Ramos (cell line): ENCODE measurements around the gene RBM14.
"Not testable (repeated sequence)": the region's sequence is repeated elsewhere in the genome, so short reads cannot be mapped to it uniquely, and the experiment has no call there.

Experiments used
- in situ Hi-C: fragments of 300-500 bp; cut with MboI; formaldehyde crosslinking; loops from one replicate; pipeline ENCODE4 v1.14.3; 2022; ENCODE audit warnings: low sequenced_read_pairs; ENCODE audit not compliant: unreplicated experiment

Gene RBM14

GRCh38 chr11:66629356-66629755 lies 12.9 kb downstream of the RBM14 start:
- in situ Hi-C loops: no loop called here

- in situ Hi-C loops: no loop called here
These were observed 15.5 kb downstream of the RBM14 start for GRCh38 chr11:66631883-66632282.

- in situ Hi-C loops: no loop called here
These were observed 16.5 kb downstream of the RBM14 start for GRCh38 chr11:66632952-66633351.

- in situ Hi-C loops: no loop called here
These were observed 20.0 kb downstream of the RBM14 start for GRCh38 chr11:66636411-66636810.

GRCh38 chr11:66637557-66638176 lies 21.2 kb downstream of the RBM14 start:
- in situ Hi-C loops: no loop called here

GRCh38 chr11:66638177-66639065 lies 22.0 kb downstream of the RBM14 start, which contains the start of gene RBM4:
Gene RBM4, plus strand, starts transcription at chr11:66638703. Its CDS starts 1,009 bp downstream, at chr11:66639712.
- in situ Hi-C loops: no loop called here

- in situ Hi-C loops: no loop called here
These were observed 22.8 kb downstream of the RBM14 start for GRCh38 chr11:66639066-66639813.

GRCh38 chr11:66639814-66640340 lies 23.4 kb downstream of the RBM14 start:
- in situ Hi-C loops: not testable (repeated sequence)

GRCh38 chr11:66641834-66642233 lies 25.4 kb downstream of the RBM14 start:
- in situ Hi-C loops: no loop called here

GRCh38 chr11:66643745-66644437 lies 27.5 kb downstream of the RBM14 start:
- in situ Hi-C loops: no loop called here

GRCh38 chr11:66646828-66647227 lies 30.4 kb downstream of the RBM14 start:
- in situ Hi-C loops: no loop called here

- in situ Hi-C loops: no loop called here
These were observed 33.5 kb downstream of the RBM14 start for GRCh38 chr11:66649903-66650302.

GRCh38 chr11:66651016-66651415 lies 34.6 kb downstream of the RBM14 start:
- in situ Hi-C loops: no loop called here

GRCh38 chr11:66652651-66653050 lies 36.2 kb downstream of the RBM14 start:
- in situ Hi-C loops: no loop called here

GRCh38 chr11:66653123-66653522 lies 36.7 kb downstream of the RBM14 start:
- in situ Hi-C loops: no loop called here

GRCh38 chr11:66659763-66660162 lies 43.3 kb downstream of the RBM14 start:
- in situ Hi-C loops: no loop called here

GRCh38 chr11:66663741-66664296 lies 47.4 kb downstream of the RBM14 start:
- in situ Hi-C loops: no loop called here

GRCh38 chr11:66665369-66665768 lies 48.9 kb downstream of the RBM14 start:
- in situ Hi-C loops: no loop called here

- in situ Hi-C loops: no loop called here
These were observed 54.4 kb downstream of the RBM14 start for GRCh38 chr11:66670816-66671215.
